Activated naive CD4-positive, alpha-beta T cell treated with anti-CD3 and anti-CD28 coated beads, Interleukin-2, amount 50 U/mL, for 24 hours (primary cell): ENCODE results near the gene CAPN13.
A peak's percentile ranks its signal among the peaks of the same experiment; 100 is the strongest.
"Not testable (repeated sequence)": the region's sequence is repeated elsewhere in the genome, so short reads cannot be mapped to it uniquely, and the experiment has no call there.

Experiments used
- H3K27ac Mint-ChIP-seq: one replicate; pipeline ENCODE4 v1.8.0; 2021; ENCODE audit warnings: mild to moderate bottlenecking, mixed read lengths
- H3K27me3 Mint-ChIP-seq: one replicate; pipeline ENCODE4 v1.8.0; 2021; ENCODE audit warnings: mixed read lengths
- H3K36me3 Mint-ChIP-seq: one replicate; pipeline ENCODE4 v1.8.0; 2021; ENCODE audit warnings: mixed read lengths
- H3K4me1 Mint-ChIP-seq: one replicate; pipeline ENCODE4 v1.8.0; 2021; ENCODE audit warnings: mixed read lengths
- H3K4me3 Mint-ChIP-seq: one replicate; pipeline ENCODE4 v1.8.0; 2021; ENCODE audit warnings: mild to moderate bottlenecking, mixed read lengths
- H3K9me3 Mint-ChIP-seq: one replicate; pipeline ENCODE4 v1.8.0; 2021; ENCODE audit warnings: mixed read lengths

The CAPN13 gene

DNA sequence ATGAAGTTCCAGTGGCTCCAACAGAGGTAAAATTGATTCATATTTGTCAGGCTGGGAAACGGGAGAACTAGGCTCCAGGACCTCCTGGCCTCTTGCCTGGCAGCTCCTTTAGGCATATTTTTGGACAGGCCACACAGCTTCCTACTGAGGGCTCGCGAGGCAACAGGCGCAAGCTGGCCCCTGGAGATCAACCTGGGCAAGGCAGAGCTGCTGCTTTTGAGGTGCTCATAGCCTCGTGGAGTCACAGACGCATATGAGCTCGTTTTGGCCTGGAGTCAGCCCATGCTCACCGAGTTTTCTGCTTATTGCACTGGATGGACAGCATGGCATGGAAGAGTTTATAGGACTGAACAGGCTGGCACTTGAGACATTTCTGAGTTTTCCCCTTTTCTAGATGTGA lies 97.7 kb downstream of the CAPN13 start:
- Mint-ChIP-seq H3K36me3 (no peaks in the 10 kb centered on the region), H3K4me3 (no peak overlapping the region), H3K4me1 (peaks cover 5% of the 10 kb centered on the region), H3K9me3 (no peaks in the 10 kb centered on the region), H3K27me3 (no peaks in the 10 kb centered on the region), H3K27ac (no peak overlapping the region)

DNA sequence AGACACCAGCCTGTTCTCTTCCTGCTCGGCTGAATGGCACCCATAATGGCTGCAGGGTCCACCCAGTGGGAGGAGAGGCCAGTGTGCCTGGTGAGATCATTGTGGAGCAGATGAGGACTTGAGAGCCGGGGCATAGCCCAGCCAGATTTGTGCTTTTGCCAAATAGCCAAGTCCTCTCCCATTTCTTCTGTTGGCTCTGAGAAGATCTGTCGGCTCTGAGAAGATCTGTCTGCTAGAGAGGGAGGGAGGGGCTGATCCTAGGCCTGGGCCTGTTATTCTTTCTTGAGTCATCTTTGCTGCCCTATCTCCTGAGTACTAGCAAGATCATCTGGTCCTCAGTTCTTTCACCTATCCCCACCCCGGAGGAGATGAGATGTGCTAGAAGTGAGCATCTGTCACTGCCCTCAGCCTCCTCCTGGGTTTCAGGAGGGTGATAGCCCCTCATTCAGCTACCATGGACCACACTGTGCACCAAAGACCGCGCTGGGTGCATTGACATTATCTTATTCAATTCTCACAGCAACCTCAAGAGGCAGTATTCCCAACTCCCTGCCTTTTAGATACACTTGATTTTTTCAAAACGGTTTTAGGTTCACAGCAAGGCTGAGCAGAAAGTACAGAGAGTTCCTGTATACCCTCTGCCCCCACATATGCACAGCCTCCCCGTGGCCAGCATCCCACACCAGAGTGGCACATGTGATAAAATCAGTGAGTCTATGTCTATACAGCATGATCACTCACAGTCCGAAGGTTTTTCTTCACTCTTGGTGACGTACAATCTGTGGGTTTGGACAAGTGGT lies 98.6 kb downstream of the CAPN13 start:
- H3K36me3 Mint-ChIP-seq, result no peaks in the 10 kb centered on the region
- H3K27me3 Mint-ChIP-seq, result no peaks in the 10 kb centered on the region
- H3K4me3 Mint-ChIP-seq, result no peak overlapping the region
- H3K9me3 Mint-ChIP-seq, result no peaks in the 10 kb centered on the region
- H3K27ac Mint-ChIP-seq, result no peak overlapping the region
- peaks cover 5% of the 10 kb centered on the region for H3K4me1 Mint-ChIP-seq

DNA sequence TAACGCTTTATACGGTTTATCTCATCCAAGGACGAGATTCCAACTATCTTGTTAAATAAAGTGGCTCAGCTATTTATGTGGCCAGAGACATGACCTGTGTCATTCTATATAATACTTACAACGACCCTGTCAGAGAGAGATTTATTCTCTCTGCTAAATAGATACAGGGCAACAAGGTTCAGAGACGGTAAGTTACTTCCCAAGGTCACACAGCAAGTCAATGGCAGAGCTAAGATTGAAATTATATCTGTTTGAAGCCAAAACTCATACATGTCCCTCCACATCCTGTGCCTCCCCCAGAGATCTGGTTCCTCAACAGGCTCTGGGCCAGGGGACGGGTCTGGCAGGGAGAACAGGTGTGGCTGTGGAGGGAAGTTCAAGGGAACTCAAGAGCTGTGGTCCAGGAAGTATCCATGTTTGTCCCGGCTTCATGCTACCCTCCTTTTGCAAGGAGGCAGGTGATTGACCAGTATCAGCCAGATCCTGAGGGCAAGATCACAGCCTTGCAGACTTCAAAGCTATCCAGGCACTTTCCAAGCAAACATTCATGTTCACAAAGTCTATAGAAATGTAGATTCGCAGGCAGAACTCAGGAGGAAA lies 99.8 kb downstream of the CAPN13 start:
- Mint-ChIP-seq H3K4me3 (no peak overlapping the region), H3K36me3 (no peaks in the 10 kb centered on the region), H3K4me1 (peaks cover 5% of the 10 kb centered on the region), H3K27ac (no peak overlapping the region), H3K27me3 (no peaks in the 10 kb centered on the region), H3K9me3 (peaks cover 8% of the 10 kb centered on the region)

DNA sequence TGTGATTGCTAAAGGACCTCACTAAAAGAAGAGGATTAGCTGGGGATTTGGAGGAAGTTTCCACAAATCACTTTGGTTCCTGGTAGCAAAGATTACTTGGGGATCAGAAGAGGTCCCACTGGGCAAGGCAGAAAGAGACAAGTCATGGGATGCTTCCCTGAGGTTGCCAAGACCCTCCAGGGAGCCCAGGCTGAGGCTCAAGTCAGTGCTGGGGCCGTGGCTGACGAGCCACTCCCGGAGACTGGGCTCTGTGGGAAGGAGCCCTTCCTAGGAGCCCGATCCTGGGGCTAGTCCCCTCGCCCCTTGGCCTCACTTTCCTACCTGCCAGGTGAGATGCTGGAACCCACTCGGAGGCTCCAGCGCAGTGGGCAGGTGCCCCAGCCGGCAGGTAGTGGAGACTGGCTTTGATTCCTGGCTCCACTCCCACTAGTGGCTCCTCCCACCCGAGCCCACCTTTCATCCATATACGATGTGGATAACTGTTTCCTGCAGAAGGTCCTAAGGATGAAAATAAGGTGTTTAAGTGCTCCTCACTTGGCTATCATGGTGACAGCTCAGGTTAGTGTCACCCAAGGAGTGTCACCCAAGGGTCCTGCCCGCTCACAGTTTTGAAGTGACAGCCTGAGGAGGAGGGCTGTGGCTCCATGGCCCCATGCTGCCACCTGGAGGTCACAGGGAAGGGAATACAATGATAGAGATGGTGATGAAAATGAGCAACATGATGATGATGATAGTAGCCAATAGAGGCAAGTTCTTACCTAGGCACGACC lies 100.5 kb downstream of the CAPN13 start:
- no peaks in the 10 kb centered on the region for H3K27me3 Mint-ChIP-seq
- H3K9me3 Mint-ChIP-seq, result peaks cover 15% of the 10 kb centered on the region
- H3K36me3 Mint-ChIP-seq, result peaks cover 6% of the 10 kb centered on the region
- peaks cover 5% of the 10 kb centered on the region for H3K4me1 Mint-ChIP-seq
- no peak overlapping the region for H3K4me3 Mint-ChIP-seq
- H3K27ac Mint-ChIP-seq, result no peak overlapping the region

DNA sequence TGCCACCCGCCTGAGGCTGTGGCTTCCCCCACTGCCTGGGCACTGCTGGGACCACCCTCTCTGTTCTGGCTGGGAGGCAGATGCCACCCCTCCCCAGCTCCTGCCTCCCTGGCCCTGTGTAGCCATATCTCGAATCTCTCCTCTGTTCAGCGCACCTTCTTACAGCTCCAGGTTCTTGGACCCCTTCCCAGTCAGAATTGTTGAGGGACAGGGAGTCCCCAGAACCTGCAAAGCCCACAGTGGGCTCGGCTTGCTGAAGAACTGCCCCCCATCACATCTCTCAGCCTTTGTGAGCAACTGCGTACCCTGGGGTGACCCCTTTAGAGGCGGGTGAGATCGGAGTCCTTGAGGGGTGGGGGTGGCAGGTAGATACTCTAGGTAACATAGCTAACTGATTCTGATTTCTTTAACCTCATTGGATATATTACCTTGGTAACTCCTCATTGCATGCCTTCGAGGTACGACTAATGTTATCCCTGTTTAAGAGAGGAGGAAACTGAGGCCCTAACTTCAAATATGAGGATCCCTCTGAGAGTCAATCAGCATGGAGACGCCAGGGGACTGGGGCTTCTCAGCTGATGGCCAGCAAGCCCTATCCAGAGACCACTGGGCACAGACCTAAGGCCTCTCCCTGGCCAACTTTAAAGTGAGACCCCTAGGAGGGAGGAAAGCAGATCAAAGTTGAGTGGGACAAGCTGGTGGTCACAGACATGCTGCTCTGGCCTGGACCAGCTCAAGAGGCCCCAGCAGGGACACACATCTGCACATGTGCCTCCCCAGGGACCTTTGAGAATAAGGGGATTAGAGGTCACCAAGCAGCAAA lies 101.3 kb downstream of the CAPN13 start:
- no peak overlapping the region for H3K4me3 Mint-ChIP-seq

DNA sequence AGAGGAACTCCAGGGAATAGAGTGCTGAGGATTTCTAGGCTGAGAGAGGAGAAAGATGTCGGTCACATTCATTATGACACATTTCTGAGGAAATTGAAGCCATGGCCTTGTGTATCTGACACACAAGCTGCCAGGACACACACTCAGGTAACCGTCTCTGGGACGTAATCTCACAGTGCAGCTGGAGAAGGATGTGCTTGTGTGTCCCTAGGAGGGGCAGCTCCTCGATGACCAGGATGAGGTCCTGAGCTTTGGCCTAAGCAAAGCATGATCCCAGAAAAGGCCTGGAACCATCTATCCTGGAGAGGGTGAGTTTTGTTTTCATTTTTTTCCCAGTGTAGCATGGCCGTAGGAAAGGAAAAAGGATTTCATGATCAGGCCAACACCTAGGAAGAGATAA lies 102.2 kb downstream of the CAPN13 start:
- Mint-ChIP-seq H3K4me1 (peaks cover 5% of the 10 kb centered on the region), H3K9me3 (peaks cover 15% of the 10 kb centered on the region), H3K27me3 (no peaks in the 10 kb centered on the region), H3K27ac (no peak overlapping the region), H3K4me3 (no peak overlapping the region), H3K36me3 (peaks cover 7% of the 10 kb centered on the region)

More for the DNA sequence above, 101.3 kb downstream of the CAPN13 start:
- no peaks in the 10 kb centered on the region for H3K27me3 Mint-ChIP-seq
- H3K9me3 Mint-ChIP-seq, result peaks cover 15% of the 10 kb centered on the region
- H3K4me1 Mint-ChIP-seq, result peaks cover 5% of the 10 kb centered on the region
- no peak overlapping the region for H3K27ac Mint-ChIP-seq
- H3K36me3 Mint-ChIP-seq, result peaks cover 7% of the 10 kb centered on the region

DNA sequence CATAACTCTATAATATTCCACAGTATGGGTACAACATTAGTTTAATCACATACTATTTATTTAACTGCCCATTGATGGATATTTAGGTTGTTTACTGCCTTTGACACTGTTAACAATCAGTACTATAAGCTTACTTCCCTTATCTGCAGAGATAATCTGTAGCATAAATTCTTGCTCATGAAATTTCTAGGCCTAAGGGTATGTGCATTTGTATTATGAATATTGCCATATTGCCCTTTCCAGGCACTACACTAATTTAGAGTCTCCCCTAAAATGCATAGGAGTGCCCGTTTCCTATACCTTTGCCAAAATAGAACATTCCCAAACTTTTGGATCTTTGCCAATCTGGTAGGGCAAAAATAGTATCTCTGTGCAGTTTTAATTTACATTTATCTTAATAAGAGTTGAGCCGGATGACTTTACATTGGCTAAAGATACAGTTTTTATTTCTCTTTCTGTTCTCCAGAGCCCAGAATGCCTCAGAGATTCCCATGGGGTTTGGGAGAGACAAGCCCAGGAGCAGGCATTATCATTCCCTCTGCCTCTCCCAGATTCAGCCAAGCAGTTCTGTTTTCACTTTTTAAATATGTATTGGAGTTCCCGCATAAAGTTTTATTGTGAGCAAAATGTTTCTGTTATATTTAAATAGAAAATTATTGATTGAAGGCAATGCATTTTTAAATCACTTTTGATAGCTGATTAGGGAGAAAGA lies 102.8 kb downstream of the CAPN13 start:
- no peaks in the 10 kb centered on the region for H3K27me3 Mint-ChIP-seq
- H3K4me3 Mint-ChIP-seq, result no peak overlapping the region
- H3K4me1 Mint-ChIP-seq, result peaks cover 5% of the 10 kb centered on the region
- H3K9me3 Mint-ChIP-seq, result peaks cover 15% of the 10 kb centered on the region
- H3K27ac Mint-ChIP-seq, result no peak overlapping the region
- H3K36me3 Mint-ChIP-seq, result peaks cover 7% of the 10 kb centered on the region

DNA sequence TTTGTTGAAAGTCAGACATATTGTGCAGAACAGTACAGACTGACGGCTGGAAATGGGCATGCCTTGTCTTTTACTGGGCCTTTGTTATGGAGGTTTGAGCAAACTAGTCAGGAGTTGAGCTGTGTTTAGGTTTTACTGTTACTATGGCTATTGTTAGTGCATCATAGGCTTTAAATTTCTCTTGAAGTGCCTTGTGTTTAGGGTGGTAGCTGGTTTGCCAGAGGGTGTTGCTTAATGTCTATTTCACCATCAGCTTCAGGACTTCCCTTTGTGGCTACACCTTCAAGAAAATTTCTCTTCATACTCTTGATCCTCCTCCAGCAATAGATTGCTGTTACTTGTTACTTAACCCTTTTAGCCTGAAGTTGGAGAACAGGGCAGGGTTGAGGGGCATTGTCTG lies 104.6 kb downstream of the CAPN13 start:
- Mint-ChIP-seq H3K27me3 (no peaks in the 10 kb centered on the region), H3K27ac (no peak overlapping the region), H3K4me1 (peaks cover 5% of the 10 kb centered on the region), H3K4me3 (no peak overlapping the region), H3K9me3 (peaks cover 15% of the 10 kb centered on the region), H3K36me3 (peaks cover 7% of the 10 kb centered on the region)

DNA sequence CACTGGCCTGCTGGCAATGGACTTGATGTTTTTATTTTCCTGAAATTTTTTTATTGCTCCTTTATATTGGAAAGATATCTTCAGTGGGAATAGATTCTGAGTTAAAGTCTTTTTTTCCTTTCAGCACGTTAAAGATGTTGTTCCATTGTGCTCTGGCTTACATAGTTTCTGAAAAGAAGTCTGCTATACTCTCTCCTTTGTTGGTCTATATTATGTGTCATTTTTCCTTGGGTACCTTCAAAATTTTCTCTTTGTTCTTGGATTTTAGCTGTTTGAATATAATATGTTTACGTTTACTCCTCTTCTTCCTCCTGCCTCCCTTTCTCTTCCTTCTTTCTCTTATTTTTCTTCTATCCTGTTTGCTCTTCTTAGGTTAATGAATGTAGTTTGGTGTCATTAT lies 105.5 kb downstream of the CAPN13 start:
- Mint-ChIP-seq H3K36me3 (peaks cover 7% of the 10 kb centered on the region), H3K4me3 (no peak overlapping the region), H3K4me1 (peaks cover under 1% of the 10 kb centered on the region), H3K27ac (peak overlapping the region; percentile 5), H3K9me3 (peaks cover 15% of the 10 kb centered on the region), H3K27me3 (no peaks in the 10 kb centered on the region)

DNA sequence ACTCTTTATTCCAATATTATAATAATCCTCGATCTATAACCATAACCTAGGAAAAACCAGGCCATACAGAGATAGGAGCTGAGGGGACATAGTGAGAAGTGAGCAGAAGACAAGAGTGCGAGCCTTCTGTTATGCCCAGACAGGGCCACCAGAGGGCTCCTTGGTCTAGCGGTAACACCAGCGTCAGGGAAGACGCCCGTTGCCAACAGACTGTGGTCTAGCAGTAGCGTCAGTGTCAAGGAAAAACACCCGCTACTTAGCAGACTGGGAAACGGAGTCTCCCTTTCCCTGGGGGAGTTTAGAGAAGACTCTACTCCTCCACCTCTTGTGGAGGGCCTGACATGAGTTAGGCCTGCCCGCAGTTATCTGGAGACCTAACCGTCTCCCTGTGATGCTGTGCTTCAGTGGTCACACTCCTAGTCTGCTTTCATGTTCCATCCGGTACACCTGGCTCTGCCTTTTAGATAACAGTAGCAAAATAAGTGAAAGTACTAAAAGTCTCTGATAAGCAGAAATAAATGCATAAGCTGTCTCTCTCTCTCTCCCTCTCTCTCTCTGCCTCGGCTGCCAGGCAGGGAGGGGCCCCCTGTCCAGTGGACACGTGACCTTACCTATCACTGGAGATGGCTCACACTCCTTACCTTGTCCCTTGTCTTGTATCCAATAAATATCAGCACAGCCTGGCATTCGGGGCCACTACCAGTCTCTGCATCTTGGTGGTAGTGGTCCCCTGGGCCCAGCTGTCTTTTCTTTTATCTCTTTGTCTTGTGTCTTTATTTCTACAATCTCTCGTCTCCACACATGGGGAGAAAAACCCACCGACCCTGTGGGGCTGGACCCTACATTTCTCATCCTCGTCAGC lies 109.8 kb downstream of the CAPN13 start:
- peak overlapping the region; percentile 12 for H3K27ac Mint-ChIP-seq
- H3K4me3 Mint-ChIP-seq, H3K4me1 Mint-ChIP-seq, H3K27me3 Mint-ChIP-seq, H3K36me3 Mint-ChIP-seq, H3K9me3 Mint-ChIP-seq: not testable (repeated sequence)

DNA sequence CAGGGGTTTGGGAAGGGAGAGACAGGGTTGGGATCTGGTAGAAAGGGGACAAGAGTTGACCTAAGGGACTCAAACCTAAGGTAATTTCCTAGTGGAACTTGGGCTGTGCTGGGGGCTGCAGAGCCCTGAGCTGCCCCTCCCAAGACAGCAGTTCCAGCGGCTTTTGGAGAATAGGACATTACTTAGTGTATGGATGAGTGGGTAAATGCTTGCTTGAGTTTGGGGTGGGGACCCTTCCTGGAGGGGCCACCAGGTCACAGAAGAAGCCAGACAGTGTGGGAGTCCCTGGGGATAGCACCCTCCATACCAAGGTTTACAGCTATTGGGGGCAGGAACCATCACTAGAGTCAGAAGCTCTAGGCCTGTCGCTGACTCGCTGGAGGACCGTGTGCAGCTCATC lies 111.5 kb downstream of the CAPN13 start:
- Mint-ChIP-seq H3K27ac (no peak overlapping the region), H3K36me3 (no peaks in the 10 kb centered on the region), H3K4me1 (no peaks in the 10 kb centered on the region), H3K27me3 (no peaks in the 10 kb centered on the region), H3K9me3 (no peaks in the 10 kb centered on the region), H3K4me3 (no peak overlapping the region)

DNA sequence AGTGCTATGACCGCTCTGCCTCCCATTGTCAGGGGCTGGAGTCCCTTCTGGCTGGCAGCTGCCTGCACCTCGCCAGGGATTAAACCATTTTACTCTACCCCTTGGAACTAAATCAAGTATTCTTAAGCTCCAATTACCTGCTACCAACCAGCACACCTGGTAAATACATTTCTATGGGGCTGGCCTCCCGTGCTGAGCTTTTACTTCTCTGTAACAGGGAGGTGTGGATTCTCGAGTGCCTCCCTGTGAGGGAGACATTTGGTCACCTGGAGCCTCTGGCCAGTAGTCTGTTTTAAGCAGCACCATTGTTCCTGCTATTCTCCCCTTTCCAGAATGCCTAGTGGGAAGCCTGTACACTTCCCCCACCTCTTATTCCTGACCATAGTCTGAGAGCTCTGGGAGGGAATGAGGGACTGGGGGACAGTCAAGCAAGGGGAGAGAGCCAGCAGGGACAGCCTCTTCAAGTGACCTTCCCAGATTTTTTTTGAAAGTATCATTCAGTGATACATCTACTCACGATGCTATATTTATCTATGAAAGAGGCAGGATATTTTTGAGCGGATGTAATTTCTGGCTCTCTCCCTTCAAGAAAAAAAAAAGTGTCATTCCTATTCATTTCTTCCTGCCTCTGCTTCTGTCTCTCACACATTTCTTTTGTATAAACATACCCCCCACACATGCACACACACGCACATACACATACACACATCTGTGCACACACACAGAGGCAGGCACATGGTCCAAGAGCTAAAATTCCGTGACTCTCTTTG lies 112.8 kb downstream of the CAPN13 start:
- Mint-ChIP-seq H3K36me3 (no peaks in the 10 kb centered on the region), H3K4me3 (no peak overlapping the region), H3K9me3 (no peaks in the 10 kb centered on the region), H3K27me3 (no peaks in the 10 kb centered on the region), H3K4me1 (no peaks in the 10 kb centered on the region), H3K27ac (no peak overlapping the region)

DNA sequence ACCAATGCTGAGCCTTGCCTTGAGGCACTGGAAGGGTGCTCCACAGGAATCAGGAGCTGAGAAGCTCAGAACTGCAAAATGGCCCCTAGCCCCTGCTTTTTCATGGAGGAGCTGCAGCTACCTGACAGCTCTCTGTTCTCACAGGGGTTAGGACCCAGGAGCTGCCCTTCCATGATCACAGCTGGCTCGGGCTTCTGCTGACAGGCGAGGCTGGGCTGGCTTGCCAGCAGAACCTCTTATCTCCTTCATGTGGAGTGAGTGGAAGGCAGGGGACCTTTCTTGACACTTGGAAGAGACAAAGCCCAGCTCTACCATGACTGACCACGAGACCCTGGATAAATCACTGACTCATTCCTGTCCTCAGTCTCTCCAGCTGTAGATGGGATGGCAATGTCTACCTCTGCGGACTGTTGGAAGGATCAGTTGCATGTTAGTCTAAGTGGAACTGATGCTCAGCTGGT lies 113.4 kb downstream of the CAPN13 start:
- Mint-ChIP-seq H3K4me1 (no peaks in the 10 kb centered on the region), H3K4me3 (no peak overlapping the region), H3K36me3 (no peaks in the 10 kb centered on the region), H3K27me3 (no peaks in the 10 kb centered on the region), H3K27ac (no peak overlapping the region), H3K9me3 (no peaks in the 10 kb centered on the region)
